NCI-H1436 treated with DMSO at 0.1 percent for 48 hours (cell line): ENCODE data around the gene SPRY4.
"Not testable (repeated sequence)": the region's sequence is repeated elsewhere in the genome, so short reads cannot be mapped to it uniquely, and the experiment has no call there.

ENCODE experiments used
- DNase-seq: peaks from one replicate; lab custom pipeline; 2025; lab: John Stamatoyannopoulos, UW

The SPRY4 gene

DNA sequence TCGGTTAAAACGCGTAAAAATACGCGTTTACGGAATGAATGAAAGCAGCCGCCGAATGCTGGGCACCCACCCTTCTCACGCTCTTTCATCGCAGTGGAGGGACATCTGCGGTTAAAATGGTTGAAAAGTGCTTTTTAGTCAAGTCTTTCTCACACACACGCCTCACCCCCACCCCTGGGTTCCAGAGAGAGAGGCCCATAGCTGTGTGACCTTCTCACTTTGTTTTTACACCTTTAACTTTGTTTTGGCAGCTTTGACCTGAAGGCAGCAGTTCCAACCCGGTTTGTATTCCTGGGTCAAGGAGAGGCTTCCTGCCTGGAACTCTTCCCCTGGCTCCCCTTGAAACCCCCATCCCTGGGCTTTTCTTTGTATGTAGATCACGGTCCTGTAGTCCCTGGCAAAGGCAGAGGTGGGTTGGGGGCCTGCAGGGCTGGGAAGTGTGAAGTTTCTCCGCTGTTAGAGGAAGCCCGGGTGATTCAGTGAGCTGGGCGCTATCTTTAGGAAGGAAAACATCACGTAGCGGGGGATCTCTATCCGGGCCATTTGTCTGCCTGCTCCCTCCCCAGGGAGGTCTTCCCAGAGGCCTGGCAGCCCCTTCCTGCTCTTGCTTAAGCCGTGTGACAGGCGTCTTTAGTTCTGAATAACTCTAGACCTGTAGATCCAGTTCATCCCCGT, 29.6 kb downstream of the SPRY4 start:
- no peak for DNase-seq

DNA sequence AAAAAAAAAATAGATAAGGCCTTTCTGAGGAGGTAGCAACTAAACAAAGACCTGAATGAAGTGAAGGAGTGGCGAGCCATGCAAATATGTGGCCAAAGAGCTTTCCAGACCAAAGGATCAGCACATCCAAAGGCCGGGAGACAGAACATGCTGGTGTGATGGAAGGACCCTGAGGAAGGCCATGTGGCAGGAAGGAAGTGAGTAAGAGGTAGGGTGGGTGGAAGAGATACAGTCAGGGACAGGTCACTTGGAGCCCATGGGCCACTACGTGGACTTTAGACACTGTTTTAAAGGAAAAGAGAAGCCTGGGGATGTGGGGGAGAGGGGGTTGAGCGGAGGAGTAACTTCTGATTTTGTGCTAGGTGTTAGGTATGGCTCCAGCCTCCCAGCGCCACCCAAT, 31.3 kb downstream of the SPRY4 start:
- no peak for DNase-seq

GRCh38 chr5:142292808-142293207, 32.0 kb downstream of the SPRY4 start:
- DNase-seq = no peak

GRCh38 chr5:142292249-142292648, 32.6 kb downstream of the SPRY4 start:
- no peak for DNase-seq

DNA sequence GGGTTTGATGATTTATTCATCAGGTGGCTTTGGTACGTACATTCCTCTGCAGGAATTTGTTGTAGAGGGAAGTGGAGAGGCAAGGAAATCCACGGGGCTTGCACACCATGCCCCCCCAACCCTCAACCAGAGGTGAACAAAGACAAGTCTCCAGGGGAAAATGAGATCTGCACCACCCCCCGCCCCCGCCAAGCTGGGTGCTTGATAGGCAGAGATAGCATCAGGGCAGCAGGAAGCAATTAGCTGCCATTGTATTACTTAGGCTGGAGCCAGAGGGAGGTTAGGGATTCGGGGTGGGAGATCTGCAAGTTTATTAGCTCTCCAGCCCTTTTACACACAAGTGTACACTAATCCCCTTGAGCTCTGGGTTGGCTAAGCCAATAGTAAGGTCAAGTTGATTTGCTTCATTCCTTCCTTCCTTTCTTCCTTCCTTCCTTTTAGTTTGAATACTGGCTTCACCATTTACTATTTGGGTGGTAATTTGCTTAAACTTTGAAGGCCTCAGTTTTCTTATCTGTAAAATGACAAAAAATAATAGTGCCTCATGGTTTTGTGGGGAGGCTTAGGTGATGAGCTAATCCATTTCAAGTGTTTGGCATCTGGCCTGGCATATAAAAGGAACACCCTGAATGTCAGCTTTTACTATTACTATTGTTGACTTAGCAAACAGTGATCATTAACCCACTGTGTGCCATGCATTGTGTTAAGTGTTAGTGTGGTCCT, 34.1 kb downstream of the SPRY4 start:
- DNase-seq = no peak

DNA sequence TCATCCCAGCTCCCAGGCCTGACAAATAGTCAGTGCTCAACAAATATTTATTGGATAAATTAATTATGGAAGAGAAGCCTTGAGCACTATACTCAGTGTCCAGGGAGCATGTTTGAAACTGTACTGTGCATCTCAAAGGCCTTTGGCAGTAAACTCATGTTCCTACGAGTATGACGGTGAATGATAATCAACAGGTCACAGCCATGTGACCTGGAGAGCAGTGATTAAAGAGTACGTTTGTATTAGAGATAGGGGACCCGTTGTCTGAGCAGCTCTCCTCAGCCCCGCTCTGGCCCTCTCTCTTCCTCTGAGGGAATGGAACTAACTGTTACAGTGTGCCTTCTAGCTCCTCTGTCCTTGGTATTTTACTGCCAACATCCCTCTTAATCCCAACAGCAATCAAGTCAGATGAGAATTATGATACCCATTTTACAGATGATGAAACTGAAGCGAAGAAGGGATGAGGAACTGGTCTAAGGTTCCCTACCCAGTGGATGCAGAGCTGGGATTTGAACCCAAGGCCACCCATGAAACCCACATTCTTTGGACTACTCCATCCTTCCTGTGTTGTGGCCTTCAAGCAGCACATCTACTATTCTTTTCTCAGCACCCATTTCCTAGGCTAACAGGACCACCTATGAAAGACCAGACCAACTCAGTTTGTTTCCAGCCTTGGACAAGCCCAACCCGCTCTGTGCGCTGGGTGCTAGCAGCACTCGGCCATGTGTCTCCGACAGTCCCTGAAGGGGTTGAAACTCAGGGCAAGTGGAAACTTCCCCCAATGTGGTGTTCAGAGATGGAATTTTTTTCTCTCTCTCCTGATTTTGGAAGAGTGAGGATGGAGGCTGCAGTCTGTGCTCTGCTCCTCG, 34.9 kb downstream of the SPRY4 start:
- no peak for DNase-seq

- DNase-seq = no peak
These were observed 36.9 kb downstream of the SPRY4 start for GRCh38 chr5:142287973-142288313.

GRCh38 chr5:142287096-142287972, 37.5 kb downstream of the SPRY4 start:
- DNase-seq = no peak

- DNase-seq = no peak
These were observed 38.7 kb downstream of the SPRY4 start for GRCh38 chr5:142286111-142286510.

DNA sequence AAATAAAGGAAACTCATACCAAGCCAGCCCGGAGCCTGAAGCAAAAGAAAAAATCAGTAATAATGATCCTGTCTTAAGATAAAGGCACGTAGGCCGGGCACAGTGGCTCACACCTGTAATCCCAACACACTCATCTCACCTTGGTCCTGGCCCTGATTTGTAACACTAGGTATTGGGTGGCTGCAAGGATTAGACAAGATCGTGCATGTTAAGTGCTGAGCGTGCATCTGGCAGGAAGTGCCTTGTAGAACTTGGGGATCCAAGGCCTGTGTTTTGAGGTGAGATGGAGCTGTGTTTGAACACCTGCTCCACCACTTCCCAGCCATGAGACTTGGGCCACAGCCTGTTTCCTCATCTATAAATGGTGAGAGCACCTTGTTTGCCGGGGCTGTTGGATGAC, 41.5 kb downstream of the SPRY4 start:
- DNase-seq = no peak

DNA sequence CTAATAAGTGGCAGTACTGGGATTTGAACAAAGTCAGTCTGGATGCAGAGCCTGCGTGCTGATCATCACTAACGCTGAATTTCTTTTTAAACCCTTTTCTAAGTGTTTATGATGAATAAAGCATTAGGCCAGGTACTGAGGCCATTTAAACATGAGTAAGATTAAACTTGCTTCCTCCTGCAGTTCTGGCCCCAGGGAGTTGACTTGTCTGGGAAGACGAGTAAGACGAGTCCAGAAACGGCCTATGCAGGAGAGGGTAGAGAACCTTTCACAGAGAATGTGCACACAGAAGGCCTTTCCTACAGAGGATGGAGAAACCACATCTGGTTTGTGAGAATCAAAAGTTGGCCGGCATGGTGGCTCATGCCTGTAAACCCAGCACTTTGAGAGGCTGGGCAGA, 42.9 kb downstream of the SPRY4 start:
- no peak for DNase-seq

DNA sequence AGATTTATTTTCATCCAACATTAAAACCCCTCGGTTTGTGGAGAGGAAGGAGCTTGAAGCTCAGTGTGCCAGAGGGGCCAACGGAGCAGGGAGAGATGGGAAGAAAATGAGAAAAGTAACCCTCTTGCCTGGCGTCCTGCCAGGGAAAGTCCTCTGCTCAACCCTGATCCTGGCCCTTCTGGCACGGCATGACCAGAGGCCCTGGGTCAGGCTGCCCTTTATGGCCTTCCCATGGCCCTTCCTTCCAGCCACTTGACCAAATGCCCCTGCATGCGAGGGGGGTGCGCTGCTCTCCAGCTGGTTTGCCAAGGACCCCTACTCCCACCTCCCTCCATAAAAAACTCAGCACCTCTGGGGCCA, 43.8 kb downstream of the SPRY4 start:
- no peak for DNase-seq

DNA sequence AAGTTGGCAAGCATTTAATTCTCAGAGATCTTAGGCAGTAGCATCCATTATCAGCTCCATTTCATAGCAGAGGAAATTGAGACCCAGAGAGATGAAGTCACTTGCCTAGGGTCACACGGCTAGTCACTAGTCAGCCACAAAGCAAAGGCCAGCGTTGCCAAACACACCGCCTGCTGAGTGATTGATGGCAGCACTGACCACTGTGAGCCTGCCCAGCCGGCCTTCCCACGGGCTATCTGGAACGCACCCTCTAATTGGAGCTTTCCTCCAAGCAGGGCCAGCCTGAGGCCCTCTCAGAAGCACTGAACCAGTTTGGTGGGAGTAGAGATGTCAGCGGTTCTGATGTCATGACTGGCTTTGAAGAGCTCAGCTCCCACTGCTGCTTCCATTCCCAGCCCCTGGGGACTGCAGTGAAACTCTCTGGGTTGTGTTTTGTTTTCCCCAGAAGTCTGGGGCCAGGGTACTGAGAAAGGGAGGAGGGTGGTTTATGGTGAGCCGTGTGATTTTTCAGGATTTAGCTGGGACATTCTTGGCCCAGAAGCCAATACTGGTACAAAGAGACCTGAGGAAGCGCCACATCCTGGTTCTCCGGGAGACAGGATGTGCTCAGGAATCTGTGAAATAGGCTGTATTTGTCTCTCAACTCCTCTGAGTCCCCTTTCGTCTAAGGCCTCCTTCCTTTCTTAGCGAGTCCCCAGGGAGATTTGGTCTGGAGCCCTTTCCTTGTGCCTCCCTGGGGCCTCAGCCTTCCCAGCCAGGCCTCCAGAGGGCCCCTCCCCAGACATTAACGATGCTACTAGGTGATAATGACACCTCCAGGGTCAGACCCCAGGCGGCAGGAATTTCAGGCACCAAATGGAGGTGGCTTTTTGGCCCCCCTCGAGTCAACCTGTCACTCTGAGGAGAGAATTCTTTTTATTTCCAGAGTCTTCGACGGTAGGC, 44.5 kb downstream of the SPRY4 start:
- DNase-seq = no peak

GRCh38 chr5:142278627-142279026, 46.2 kb downstream of the SPRY4 start:
- no peak for DNase-seq

GRCh38 chr5:142277796-142278195, 47.0 kb downstream of the SPRY4 start:
- no peak for DNase-seq

- no peak for DNase-seq
These were observed 48.3 kb downstream of the SPRY4 start for GRCh38 chr5:142276517-142276916.

DNA sequence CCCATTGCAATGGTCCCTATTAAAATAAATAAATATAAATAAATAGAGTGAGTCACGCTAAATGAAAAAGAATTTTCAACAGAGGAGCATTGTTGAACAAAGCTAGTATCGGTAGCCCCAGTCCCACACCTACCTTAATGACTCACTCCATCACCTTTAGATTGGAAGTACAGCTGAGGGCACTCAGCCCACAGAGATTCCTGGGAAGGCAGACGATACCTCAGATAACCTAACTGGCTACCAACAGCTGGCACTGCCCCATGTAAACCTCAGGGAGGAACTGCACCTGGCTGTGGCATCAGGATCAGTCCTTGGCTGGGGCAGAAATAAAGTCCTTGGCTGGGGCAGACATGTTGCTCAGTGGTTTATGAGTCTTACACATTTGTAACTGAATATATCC, 49.3 kb downstream of the SPRY4 start:
- DNase-seq = no peak

DNA sequence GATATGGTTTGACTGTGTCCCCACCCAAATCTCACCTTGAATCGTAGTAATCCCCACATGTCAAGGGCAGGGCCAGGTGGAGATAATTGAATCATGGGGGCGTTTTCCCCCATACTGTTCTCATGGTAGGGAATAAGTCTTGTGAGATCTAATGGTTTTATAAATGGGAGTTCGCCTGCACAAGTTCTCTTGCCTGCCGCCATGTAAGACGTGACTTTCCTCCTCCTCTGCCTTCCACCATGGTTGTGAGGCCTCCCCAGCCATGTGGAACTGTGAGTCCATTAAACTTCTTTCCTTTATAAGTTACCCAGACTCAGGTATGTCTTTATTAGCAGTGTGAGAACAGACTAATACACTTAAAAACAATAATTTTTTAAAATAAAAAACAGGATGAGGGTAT, 52.2 kb downstream of the SPRY4 start:
- DNase-seq = not testable (repeated sequence)

- DNase-seq = not testable (repeated sequence)
These were observed 60.7 kb downstream of the SPRY4 start for GRCh38 chr5:142264084-142264483.

DNA sequence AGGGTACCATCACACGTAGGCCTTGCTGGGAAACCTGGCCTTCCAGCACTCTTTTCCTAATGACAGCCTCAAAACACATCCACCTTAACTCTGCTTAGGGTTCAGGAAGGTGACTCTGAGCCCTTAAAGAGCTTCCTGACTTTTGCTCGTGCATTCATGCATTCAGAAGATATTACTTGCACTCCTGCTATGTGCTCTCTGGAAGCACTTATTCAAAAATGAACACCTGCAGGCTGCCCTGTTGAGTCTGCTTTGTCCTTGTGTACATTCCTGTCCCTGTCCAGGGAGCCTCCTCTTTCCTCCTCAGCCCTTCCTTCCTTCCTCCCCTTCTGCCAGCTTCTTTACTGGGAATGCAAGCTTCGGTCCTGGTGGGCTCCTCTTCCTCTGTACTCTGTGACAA, 61.5 kb downstream of the SPRY4 start:
- DNase-seq = no peak

- DNase-seq = no peak
These were observed 62.1 kb downstream of the SPRY4 start for GRCh38 chr5:142262683-142263082.
